ENCODE results near the gene PPP1R12A. TPM values are rescaled to one million over a fixed set of nuclear protein-coding genes. Genes with fewer than 3 reads are reported as not detected.

The PPP1R12A gene
- total and polyA plus RNA-seq, 9 donors = 28.9 to 104 (median 75.3) TPM

DNA sequence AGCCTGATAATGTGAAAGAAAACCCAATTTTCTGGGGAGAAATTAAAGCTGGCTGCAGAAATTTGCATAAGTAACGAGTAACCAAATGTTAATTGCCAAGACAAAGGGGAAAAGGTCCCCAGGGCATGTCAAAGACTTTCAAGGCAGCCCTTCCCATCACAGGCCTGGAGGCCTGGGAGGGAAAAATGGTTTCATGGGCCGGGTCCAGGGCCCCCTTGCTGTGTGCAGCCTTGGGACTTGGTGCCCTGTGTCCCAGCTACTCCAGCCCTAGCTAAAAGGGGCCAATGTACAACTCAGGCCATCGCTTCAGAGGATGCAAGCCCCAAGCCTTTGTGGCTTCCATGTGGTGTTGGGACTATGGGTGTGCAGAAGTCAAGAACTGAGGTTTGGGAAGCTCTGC is 96.5 kb downstream of the PPP1R12A start:
- intact Hi-C loops (cut with DNase I) = no loop called here
- WGBS, 3 donors = 98 to 100% (median 99%) methylated on average over 3 of the region's 3 CpGs
- no peaks in the 10 kb centered on the region for H3K36me3 ChIP-seq
- H3K4me3 ChIP-seq = no peak overlapping the region
- H3K27me3 ChIP-seq = no peaks in the 10 kb centered on the region
- peaks cover 4% of the 10 kb centered on the region for H3K4me1 ChIP-seq (ENCODE audit: insufficient read depth)
- TF ChIP-seq, protein P1, sequence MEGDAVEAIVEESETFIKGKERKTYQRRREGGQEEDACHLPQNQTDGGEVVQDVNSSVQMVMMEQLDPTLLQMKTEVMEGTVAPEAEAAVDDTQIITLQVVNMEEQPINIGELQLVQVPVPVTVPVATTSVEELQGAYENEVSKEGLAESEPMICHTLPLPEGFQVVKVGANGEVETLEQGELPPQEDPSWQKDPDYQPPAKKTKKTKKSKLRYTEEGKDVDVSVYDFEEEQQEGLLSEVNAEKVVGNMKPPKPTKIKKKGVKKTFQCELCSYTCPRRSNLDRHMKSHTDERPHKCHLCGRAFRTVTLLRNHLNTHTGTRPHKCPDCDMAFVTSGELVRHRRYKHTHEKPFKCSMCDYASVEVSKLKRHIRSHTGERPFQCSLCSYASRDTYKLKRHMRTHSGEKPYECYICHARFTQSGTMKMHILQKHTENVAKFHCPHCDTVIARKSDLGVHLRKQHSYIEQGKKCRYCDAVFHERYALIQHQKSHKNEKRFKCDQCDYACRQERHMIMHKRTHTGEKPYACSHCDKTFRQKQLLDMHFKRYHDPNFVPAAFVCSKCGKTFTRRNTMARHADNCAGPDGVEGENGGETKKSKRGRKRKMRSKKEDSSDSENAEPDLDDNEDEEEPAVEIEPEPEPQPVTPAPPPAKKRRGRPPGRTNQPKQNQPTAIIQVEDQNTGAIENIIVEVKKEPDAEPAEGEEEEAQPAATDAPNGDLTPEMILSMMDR (IDR thresholded peaks at IDR 0.05) = no peak
- TF ChIP-seq POLR2A (IDR thresholded peaks at IDR 0.05) = no peak
- no peak for TF ChIP-seq EP300 (IDR thresholded peaks at IDR 0.05)
- H3K9me3 ChIP-seq = no peaks in the 10 kb centered on the region
- DNase-seq = no peak
- H3K27ac ChIP-seq = no peak overlapping the region

DNA sequence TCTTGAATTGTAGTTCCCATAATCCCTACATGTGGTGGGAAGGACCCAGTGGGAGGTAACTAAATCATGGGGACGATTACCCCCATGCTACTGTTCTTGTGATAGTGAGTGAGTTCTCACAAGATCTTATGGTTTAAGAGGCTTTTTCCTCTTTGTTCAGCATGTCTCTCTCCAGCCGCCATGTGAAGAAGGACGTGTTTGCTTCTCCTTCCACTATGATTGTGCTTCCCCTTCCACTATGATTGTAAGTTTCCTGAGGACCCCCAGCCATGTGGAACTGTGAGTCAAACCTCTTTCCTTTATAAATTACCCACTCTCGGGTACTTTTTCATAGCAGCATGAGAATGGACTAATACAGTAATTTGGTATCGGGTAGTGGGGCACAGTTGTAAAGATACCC is 97.3 kb downstream of the PPP1R12A start:
- DNase-seq = no peak
- Histone ChIP-seq H3K36me3 (no peaks in the 10 kb centered on the region), H3K27me3 (no peaks in the 10 kb centered on the region), H3K9me3 (no peaks in the 10 kb centered on the region), H3K27ac (no peak overlapping the region), H3K4me1 (ENCODE audit: insufficient read depth) (peaks cover 2% of the 10 kb centered on the region), H3K4me3 (no peak overlapping the region)
- WGBS, 3 donors = 95 to 97% (median 95%) methylated on average over 5 of the region's 5 CpGs
- intact Hi-C loops (cut with DNase I) = no loop called here
- no peak for TF ChIP-seq EP300 (IDR thresholded peaks at IDR 0.05)
- TF ChIP-seq, protein P1 (IDR thresholded peaks at IDR 0.05) = no peak
- TF ChIP-seq POLR2A (IDR thresholded peaks at IDR 0.05) = no peak

DNA sequence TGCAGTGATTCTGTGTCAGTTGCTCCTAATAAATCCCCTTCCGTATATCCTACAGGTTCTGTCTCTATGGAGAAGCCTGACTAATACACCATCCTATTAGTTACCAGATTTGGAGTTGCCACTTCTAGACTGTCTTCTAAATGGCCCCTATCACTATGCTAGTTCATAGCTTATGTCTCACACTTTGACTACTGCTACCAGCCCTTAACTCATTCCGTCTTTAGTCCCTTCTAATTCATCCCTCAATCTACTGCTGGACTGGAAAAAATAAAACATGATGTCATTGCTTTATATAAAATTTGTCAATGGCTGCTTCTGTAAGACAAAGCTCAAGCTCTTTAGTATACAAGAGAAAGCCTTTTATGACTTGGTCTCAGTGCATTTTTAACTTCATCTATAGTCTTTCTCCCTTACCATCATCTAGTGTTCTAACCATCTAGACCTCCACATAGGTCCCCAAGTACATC is 99.5 kb downstream of the PPP1R12A start:
- no peak for DNase-seq
- 93 to 98% (median 98%) methylated on average over 2 of the region's 2 CpGs for WGBS, 3 donors
- TF ChIP-seq POLR2A (IDR thresholded peaks at IDR 0.05) (no peak), EP300 (IDR thresholded peaks at IDR 0.05) (no peak)
- TF ChIP-seq, protein P1 (IDR thresholded peaks at IDR 0.05) = no peak
- Histone ChIP-seq H3K4me3 (no peak overlapping the region), H3K36me3 (no peaks in the 10 kb centered on the region), H3K27ac (no peak overlapping the region), H3K4me1 (ENCODE audit: insufficient read depth) (no peaks in the 10 kb centered on the region), H3K27me3 (no peaks in the 10 kb centered on the region), H3K9me3 (no peaks in the 10 kb centered on the region)
- intact Hi-C loops (cut with DNase I) = no loop called here

DNA sequence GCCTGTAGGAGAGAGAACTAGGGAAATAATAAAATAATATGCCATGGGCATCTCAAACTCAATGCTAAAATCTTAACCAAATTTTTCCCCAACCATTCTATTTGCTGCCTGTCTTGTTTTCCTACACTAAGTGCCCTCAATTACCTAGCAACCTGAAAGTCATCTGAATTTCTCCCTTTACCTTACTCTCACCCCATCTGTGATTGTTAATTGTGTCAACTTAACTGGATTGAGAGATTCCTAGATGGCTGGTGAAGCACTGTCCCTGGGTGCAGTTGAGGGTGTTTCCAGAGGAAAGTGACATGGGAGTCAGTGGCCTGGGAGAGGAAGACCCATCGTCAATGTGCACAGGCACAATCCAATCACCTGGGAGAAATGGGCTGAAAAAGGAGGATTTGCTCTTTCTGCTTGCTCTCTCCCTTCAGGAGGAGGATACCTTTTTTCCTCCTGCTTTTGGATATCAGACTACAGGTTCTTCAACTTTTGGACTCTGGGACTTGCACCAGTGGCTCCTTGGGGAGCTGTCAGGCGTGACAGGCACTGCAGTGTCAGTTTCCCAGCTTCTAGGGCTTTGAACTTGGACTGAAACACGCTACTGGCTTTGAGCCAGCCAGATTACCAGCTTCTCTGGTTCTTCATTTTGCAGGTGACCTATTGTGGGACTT is 100.1 kb downstream of the PPP1R12A start:
- Histone ChIP-seq H3K36me3 (no peaks in the 10 kb centered on the region), H3K27me3 (no peaks in the 10 kb centered on the region), H3K9me3 (no peaks in the 10 kb centered on the region), H3K4me3 (no peak overlapping the region), H3K4me1 (ENCODE audit: insufficient read depth) (no peaks in the 10 kb centered on the region), H3K27ac (no peak overlapping the region)
- WGBS, 3 donors = 84 to 91% (median 87%) methylated on average over 3 of the region's 3 CpGs
- no peak for TF ChIP-seq EP300 (IDR thresholded peaks at IDR 0.05)
- no peak for TF ChIP-seq POLR2A (IDR thresholded peaks at IDR 0.05)
- TF ChIP-seq, protein P1 (IDR thresholded peaks at IDR 0.05) = no peak
- no peak for DNase-seq
- intact Hi-C loops (cut with DNase I) = no loop called here
